Activated T-helper 17 cell treated with anti-CD3 and anti-CD28 coated beads, Interleukin-2, amount 50 U/mL, for 72 hours (primary cell): ENCODE results near the gene NAA15. TPM values are rescaled to one million over a fixed set of nuclear protein-coding genes. Genes with fewer than 3 reads are reported as not detected.
"Not testable (repeated sequence)": the region's sequence is repeated elsewhere in the genome, so short reads cannot be mapped to it uniquely, and the experiment has no call there.

Experiments
- ATAC-seq: fragments of 150-1000 bp; cut with Tn5 transposase; replicated peaks from 2 replicates; pipeline ENCODE4 v1.10.0; 2021; ENCODE audit warnings: mild to moderate bottlenecking, moderate library complexity
- H3K27ac Mint-ChIP-seq: one replicate; pipeline ENCODE4 v1.8.0; 2022; ENCODE audit warnings: mixed read lengths
- H3K27me3 Mint-ChIP-seq: one replicate; pipeline ENCODE4 v1.8.0; 2022; ENCODE audit warnings: mixed read lengths
- H3K36me3 Mint-ChIP-seq: one replicate; pipeline ENCODE4 v1.8.0; 2022; ENCODE audit warnings: low read depth, mild to moderate bottlenecking, mixed read lengths
- H3K4me1 Mint-ChIP-seq: one replicate; pipeline ENCODE4 v1.8.0; 2022; ENCODE audit warnings: mixed read lengths
- H3K4me3 Mint-ChIP-seq: one replicate; pipeline ENCODE4 v1.8.0; 2022; ENCODE audit warnings: mild to moderate bottlenecking, mixed read lengths
- H3K9me3 Mint-ChIP-seq: one replicate; pipeline ENCODE4 v1.8.0; 2022; ENCODE audit warnings: mixed read lengths
- total RNA-seq, 2 donors: library from RNA; stranded (reverse); gene quantifications; one replicate each; pipeline ENCODE4 v1.2.3, GENCODE V29; 2022

NAA15 gene
- total RNA-seq, 2 donors from 2014 or later, result 54.2 to 106 TPM

GRCh38 chr4:139416073-139416673 is 114.9 kb downstream of the NAA15 start:
- H3K4me1 Mint-ChIP-seq, result peaks cover 5% of the 10 kb centered on the region
- no peak for ATAC-seq
- no peaks in the 10 kb centered on the region for H3K27me3 Mint-ChIP-seq
- peaks cover 36% of the 10 kb centered on the region for H3K36me3 Mint-ChIP-seq
- no peak overlapping the region for H3K27ac Mint-ChIP-seq
- no peaks in the 10 kb centered on the region for H3K9me3 Mint-ChIP-seq
- no peak overlapping the region for H3K4me3 Mint-ChIP-seq

GRCh38 chr4:139419388-139419914 is 118.1 kb downstream of the NAA15 start:
- Mint-ChIP-seq H3K4me1 (peaks cover 5% of the 10 kb centered on the region), H3K27ac (no peak overlapping the region), H3K9me3 (peaks cover 4% of the 10 kb centered on the region), H3K27me3 (no peaks in the 10 kb centered on the region), H3K36me3 (peaks cover 22% of the 10 kb centered on the region), H3K4me3 (no peak overlapping the region)
- ATAC-seq, result peak; percentile 24

DNA sequence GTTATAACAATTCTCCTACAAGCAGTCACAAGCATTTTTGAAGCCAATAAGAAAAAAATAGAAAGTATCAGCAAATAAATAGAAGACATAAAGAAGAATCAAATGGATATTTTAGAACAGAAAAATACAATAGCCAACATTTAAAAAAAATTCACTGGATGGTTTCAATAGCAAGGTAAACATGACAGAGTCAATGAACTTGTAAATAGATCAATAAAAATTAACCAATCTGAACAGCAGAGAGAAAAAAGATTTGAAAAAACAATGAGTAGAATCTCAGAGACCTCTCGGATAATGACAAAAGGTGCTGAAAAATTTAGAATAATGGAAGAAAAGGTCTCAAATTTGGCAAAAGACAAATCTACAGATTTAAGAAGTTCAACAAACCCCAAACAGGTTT is 119.3 kb downstream of the NAA15 start:
- H3K4me3 Mint-ChIP-seq, result no peak overlapping the region
- no peaks in the 10 kb centered on the region for H3K27me3 Mint-ChIP-seq
- H3K4me1 Mint-ChIP-seq, result peaks cover 5% of the 10 kb centered on the region
- peaks cover 4% of the 10 kb centered on the region for H3K9me3 Mint-ChIP-seq
- H3K27ac Mint-ChIP-seq, result no peak overlapping the region
- no peak for ATAC-seq
- peaks cover 16% of the 10 kb centered on the region for H3K36me3 Mint-ChIP-seq

GRCh38 chr4:139436122-139436521 is 134.8 kb downstream of the NAA15 start:
- no peaks in the 10 kb centered on the region for H3K27me3 Mint-ChIP-seq
- peaks cover 3% of the 10 kb centered on the region for H3K9me3 Mint-ChIP-seq
- no peak overlapping the region for H3K27ac Mint-ChIP-seq
- ATAC-seq, result no peak
- H3K36me3 Mint-ChIP-seq, result peaks cover 19% of the 10 kb centered on the region
- no peaks in the 10 kb centered on the region for H3K4me1 Mint-ChIP-seq
- no peak overlapping the region for H3K4me3 Mint-ChIP-seq

DNA sequence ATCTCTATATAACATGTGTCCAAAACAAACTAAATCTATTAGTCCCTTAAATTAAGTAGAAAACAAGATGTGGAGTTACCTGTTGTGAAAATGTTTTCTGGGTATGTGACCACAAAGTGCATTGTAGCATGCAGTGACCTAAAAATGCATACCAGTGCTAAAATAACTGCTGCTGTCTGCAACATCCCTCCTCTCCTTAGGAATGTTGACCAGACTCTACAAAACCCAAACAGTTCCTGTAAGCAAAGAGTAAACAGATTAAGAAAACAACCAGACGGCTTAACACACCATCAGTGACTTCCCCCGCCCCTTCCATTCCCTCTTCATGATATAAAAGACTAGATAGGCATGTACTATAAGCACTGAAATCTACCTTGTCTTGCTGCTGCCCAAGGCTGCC is 136.8 kb downstream of the NAA15 start:
- no peak overlapping the region for H3K4me3 Mint-ChIP-seq
- peaks cover 15% of the 10 kb centered on the region for H3K36me3 Mint-ChIP-seq
- no peaks in the 10 kb centered on the region for H3K27me3 Mint-ChIP-seq
- peaks cover 3% of the 10 kb centered on the region for H3K9me3 Mint-ChIP-seq
- H3K27ac Mint-ChIP-seq, result no peak overlapping the region
- no peak for ATAC-seq
- H3K4me1 Mint-ChIP-seq, result no peaks in the 10 kb centered on the region

GRCh38 chr4:139441029-139441428 is 139.7 kb downstream of the NAA15 start:
- no peak for ATAC-seq
- no peaks in the 10 kb centered on the region for H3K4me1 Mint-ChIP-seq
- H3K27ac Mint-ChIP-seq, result no peak overlapping the region
- H3K36me3 Mint-ChIP-seq, result peaks cover 15% of the 10 kb centered on the region
- H3K4me3 Mint-ChIP-seq, result no peak overlapping the region
- no peaks in the 10 kb centered on the region for H3K27me3 Mint-ChIP-seq
- peaks cover 3% of the 10 kb centered on the region for H3K9me3 Mint-ChIP-seq

DNA sequence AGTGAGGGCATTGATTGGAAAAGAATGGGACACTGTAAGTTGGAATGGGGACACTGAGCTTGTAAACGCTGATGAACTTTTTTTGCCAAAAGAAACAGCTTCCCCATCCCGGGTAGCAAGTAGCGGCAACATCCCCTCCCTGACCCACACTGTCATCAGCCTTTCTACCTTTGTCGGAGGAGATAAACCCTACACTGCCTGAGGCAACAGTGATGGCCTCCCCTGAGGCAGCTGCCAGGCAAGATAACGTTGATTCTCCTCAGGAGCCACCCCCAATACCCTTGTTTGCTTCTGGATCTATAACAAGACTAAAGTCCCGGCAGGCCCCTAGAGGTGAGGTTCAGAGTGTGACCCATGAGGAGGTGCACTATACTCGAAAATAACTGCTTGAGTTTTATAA is 142.4 kb downstream of the NAA15 start:
- Mint-ChIP-seq H3K9me3 (no peaks in the 10 kb centered on the region), H3K4me3 (no peak overlapping the region), H3K27me3 (no peaks in the 10 kb centered on the region), H3K36me3 (no peaks in the 10 kb centered on the region), H3K4me1 (no peaks in the 10 kb centered on the region), H3K27ac (no peak overlapping the region)
- no peak for ATAC-seq

DNA sequence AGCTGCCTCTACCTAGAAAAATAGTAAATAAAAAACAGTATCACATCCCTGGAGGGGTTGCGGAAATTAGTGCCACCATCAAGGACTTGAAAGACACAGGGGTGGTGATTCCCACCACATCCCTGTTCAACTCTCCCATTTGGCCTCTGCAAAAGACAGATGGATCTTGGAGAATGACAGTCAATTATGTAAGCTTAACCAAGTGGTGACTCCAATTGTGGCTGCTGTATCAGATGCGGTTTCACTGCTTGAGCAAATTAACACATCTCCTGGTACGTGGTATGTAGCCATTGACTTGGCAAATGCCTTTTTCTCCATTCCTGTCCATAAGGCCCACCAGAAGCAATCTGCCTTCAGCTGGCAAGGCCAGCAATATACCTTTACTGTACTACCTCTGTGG is 143.6 kb downstream of the NAA15 start:
- not testable (repeated sequence) for ATAC-seq, H3K27me3 Mint-ChIP-seq, H3K4me1 Mint-ChIP-seq, H3K36me3 Mint-ChIP-seq, H3K27ac Mint-ChIP-seq, H3K4me3 Mint-ChIP-seq, H3K9me3 Mint-ChIP-seq

- not testable (repeated sequence) for H3K4me3 Mint-ChIP-seq, ATAC-seq, H3K4me1 Mint-ChIP-seq, H3K27me3 Mint-ChIP-seq, H3K36me3 Mint-ChIP-seq, H3K9me3 Mint-ChIP-seq, H3K27ac Mint-ChIP-seq
These were observed 145.8 kb downstream of the NAA15 start for GRCh38 chr4:139447078-139447477.

DNA sequence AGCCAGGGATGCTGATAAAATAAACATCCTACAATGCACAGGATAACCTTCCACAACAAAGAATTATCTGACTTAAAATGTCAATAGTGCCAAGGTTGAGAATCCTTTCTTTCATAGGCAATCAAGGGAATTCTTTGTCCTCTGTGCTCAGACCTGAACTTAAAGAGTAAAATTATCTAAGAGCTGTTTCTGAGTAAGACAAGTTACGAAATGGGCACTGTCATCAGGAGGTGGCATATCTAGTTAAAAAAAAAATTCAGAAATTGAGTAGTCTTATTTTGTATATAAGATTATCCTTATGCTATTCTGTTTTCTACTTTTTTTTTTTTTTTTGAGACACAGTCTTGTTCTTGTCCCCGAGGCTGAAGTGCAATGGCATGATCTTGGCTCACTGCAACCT is 149.3 kb downstream of the NAA15 start:
- ATAC-seq, result no peak
- H3K9me3 Mint-ChIP-seq, result no peaks in the 10 kb centered on the region
- H3K27me3 Mint-ChIP-seq, result no peaks in the 10 kb centered on the region
- H3K36me3 Mint-ChIP-seq, result peaks cover 7% of the 10 kb centered on the region
- H3K4me3 Mint-ChIP-seq, result no peak overlapping the region
- no peak overlapping the region for H3K27ac Mint-ChIP-seq
- peaks cover 3% of the 10 kb centered on the region for H3K4me1 Mint-ChIP-seq

- H3K27ac Mint-ChIP-seq, result no peak overlapping the region
- H3K9me3 Mint-ChIP-seq, result no peaks in the 10 kb centered on the region
- H3K27me3 Mint-ChIP-seq, result no peaks in the 10 kb centered on the region
- H3K4me3 Mint-ChIP-seq, result peak overlapping the region; percentile 100
- peaks cover 7% of the 10 kb centered on the region for H3K36me3 Mint-ChIP-seq
- no peak for ATAC-seq
- H3K4me1 Mint-ChIP-seq, result peaks cover 10% of the 10 kb centered on the region
These were observed 150.7 kb downstream of the NAA15 start for GRCh38 chr4:139451997-139452396.

DNA sequence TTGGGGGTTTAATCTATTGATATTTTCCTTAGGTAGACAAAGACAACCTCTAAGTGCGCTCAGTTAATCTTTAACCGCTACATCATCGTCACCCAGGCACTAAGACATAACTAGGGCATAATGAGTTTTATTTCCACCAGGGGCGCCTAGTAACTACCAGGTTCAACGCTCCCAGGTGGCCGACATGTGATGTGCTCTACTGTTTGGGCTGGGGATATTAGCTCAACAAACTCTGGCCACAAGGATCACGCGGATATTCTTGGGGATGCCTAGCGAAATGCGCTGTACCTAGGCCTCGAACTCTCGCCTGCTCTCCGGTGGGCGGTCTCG is 151.7 kb downstream of the NAA15 start:
- peaks cover 7% of the 10 kb centered on the region for H3K36me3 Mint-ChIP-seq
- peak overlapping the region; percentile 100 for H3K4me3 Mint-ChIP-seq
- no peaks in the 10 kb centered on the region for H3K9me3 Mint-ChIP-seq
- no peaks in the 10 kb centered on the region for H3K27me3 Mint-ChIP-seq
- H3K27ac Mint-ChIP-seq, result peak overlapping the region; percentile 98
- peaks cover 12% of the 10 kb centered on the region for H3K4me1 Mint-ChIP-seq
- ATAC-seq, result peak; percentile 55

DNA sequence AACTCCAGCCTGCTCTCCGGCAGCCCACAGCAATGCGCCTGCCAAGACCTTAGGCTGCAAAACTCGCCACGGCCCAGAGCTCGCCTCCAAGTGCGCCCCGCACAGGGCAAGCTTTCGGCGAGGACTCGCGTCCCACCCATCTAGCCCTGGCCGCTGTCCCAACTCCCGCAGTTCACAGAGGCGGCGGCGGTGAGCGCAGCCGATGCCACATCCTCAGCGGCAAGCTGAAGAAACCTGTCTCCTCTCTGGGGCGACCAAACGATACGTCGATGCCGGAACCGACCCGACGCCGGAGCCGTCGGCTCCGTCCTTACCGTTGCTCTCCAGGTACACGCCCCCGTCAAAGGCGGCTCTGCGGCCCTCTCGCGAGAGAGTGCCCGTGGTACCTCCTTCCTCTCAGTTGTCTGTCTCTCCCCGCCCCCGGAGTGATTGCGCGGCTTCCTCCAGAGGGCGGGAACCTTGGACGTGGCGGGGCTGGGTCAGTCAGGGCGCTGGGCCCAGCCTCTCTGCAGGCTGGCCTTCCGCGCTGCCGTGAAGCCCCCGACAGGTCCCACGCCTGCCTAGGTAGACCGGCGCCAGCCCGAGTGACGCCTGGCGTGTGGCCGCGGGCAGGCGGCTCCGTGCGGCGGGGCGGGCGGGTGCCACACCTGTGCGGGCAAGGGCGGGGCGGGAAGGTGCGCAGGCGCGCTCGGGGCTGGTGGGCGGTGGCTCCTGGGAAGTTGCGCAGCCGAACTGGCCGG is 152.2 kb downstream of the NAA15 start:
- H3K27me3 Mint-ChIP-seq, result no peaks in the 10 kb centered on the region
- H3K4me1 Mint-ChIP-seq, result peaks cover 17% of the 10 kb centered on the region
- peak; percentile 89 for ATAC-seq
- no peaks in the 10 kb centered on the region for H3K9me3 Mint-ChIP-seq
- peak overlapping the region; percentile 100 for H3K4me3 Mint-ChIP-seq
- peak overlapping the region; percentile 98 for H3K27ac Mint-ChIP-seq
- peaks cover 7% of the 10 kb centered on the region for H3K36me3 Mint-ChIP-seq

DNA sequence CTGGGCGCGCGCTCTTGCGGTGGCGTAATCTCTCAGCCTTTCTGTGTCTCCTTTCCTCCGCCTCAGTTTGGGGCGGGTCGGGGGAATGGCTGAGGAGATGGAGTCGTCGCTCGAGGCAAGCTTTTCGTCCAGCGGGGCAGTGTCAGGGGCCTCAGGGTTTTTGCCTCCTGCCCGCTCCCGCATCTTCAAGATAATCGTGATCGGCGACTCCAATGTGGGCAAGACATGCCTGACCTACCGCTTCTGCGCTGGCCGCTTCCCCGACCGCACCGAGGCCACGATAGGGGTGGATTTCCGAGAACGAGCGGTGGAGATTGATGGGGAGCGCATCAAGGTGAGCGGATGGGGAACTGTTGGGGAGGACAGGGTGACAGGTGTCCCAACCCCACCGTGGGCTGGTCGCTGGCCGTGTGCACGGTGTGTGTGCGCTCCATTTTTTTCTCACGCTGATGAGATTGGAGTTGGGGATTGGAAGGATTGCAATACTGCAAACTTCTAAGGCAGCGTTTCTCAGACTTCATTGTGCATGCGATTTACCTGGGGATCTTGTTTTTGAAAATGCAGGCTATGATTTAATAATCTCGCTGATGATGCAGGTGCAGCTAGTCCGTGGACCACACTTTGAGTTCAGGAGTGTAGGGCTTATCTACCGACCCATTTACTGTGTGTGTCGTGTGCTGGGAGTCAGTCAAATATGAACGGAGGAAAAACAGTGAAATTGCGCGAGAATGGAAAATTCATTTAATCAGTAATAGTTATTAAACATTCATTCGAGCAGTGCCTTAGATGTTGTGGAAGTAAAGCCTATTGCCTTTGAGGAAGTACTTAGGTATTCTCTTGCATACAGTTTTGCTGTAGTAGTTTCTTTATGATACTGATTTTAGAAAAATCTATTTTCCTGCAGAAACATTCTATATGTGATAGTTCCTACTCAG is 153.1 kb downstream of the NAA15 start, which contains the start of gene RAB33B:
Gene RAB33B, plus strand, starts transcription at position 11 of the 935 bp plus-strand sequence. Its CDS starts 75 bp downstream, at position 86.
- peaks cover 14% of the 10 kb centered on the region for H3K36me3 Mint-ChIP-seq
- H3K9me3 Mint-ChIP-seq, result no peaks in the 10 kb centered on the region
- H3K4me1 Mint-ChIP-seq, result peaks cover 18% of the 10 kb centered on the region
- H3K27me3 Mint-ChIP-seq, result no peaks in the 10 kb centered on the region
- H3K4me3 Mint-ChIP-seq, result peak within 1 kb of the TSS; percentile 100
- peak; percentile 7 for ATAC-seq
- peak within 1 kb of the TSS; percentile 98 for H3K27ac Mint-ChIP-seq
